Tracheal epithelial cell (primary cell): Measurements from ENCODE around the gene C2CD4C. TPM values are rescaled to one million over a fixed set of nuclear protein-coding genes. Genes with fewer than 3 reads are reported as not detected.

Experiments used
- total RNA-seq: library from RNA; depleted of rRNA; stranded (reverse); fragments of >200 nt; gene quantifications from 2 replicates; pipeline ENCODE4 v1.2.1, GENCODE V29; 2014

The C2CD4C gene, protein sequence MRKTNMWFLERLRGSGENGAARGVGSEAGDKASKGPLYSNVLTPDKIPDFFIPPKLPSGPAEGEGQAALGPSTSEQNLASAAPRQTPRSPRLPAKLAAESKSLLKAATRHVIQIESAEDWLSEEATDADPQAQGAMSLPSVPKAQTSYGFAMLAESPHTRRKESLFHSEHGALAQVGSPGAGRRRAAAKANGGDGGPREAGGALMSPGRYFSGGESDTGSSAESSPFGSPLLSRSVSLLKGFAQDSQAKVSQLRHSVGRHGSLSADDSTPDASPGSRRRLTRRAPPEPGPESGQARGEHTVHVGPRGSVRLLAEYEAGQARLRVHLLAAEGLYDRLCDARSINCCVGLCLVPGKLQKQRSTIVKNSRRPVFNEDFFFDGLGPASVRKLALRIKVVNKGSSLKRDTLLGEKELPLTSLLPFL
- 0.48 and 1.7 TPM in 2 replicates for total RNA-seq

DNA sequence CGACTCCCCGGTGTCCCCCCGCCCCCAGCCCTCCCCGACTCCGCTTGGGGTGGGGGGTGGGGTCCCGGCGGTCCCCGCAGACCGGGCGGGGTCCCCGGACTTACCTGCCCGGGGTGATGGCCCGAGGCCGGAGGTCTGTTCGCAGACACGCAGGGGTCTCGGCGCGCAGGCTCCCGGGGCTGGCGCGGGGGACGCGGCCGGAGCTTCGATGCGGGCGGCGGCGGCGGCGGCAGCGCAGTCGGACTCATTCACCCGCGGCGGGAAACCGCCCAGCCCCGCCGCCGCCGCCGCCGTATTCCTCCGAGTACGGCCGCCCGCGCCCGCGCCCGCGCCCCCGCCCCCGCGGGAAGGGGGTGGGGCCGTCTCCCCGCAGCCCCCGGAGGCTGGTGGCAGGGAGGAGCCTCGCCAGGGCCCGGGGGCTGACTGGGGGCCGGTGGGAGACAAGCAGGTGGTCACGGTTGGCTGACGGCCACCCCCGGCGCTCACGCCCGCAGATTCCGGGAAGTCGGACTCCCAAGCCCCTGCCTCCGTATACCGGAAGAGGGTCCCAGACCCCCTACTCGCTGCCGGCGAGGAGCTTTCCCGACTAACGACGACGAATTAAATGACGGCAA lies at the start of gene C2CD4C:
Gene C2CD4C, minus strand, starts transcription at position 246 of the 614 bp plus-strand sequence. CDS start 786 bp downstream, outside the sequence.

Other genes with a start within 250 kb of the C2CD4C start
- 69.7 and 120 TPM in 2 replicates for gene PLPP2, start 117.7 kb downstream of the C2CD4C start, total RNA-seq
- gene MIER2, start 64.4 kb downstream of the C2CD4C start, total RNA-seq: 6.3 and 31.8 TPM in 2 replicates
- gene SHC2, start 51.9 kb upstream of the C2CD4C start, total RNA-seq: 0.85 and 2.4 TPM in 2 replicates
- under 0.01 and 0.43 TPM in 2 replicates for gene MADCAM1, start 87.3 kb upstream of the C2CD4C start, total RNA-seq
- 19.8 and 40.7 TPM in 2 replicates for gene TPGS1, start 98.3 kb upstream of the C2CD4C start, total RNA-seq
- 111 and 129 TPM in 2 replicates for gene CDC34, start 122.6 kb upstream of the C2CD4C start, total RNA-seq
- gene GZMM, start 134.9 kb upstream of the C2CD4C start, total RNA-seq: not detected in 2 replicates
- 447 and 481 TPM in 2 replicates for gene BSG, start 163.4 kb upstream of the C2CD4C start, total RNA-seq
- gene HCN2, start 180.7 kb upstream of the C2CD4C start, total RNA-seq: 0.21 and 0.24 TPM in 2 replicates
- gene POLRMT, start 224.4 kb upstream of the C2CD4C start, total RNA-seq: 34.5 and 37.7 TPM in 2 replicates
- not detected in 2 replicates for gene FGF22, start 230.7 kb upstream of the C2CD4C start, total RNA-seq